ENCODE results near the gene JPH3. TPM values are rescaled to one million over a fixed set of nuclear protein-coding genes. Genes with fewer than 3 reads are reported as not detected.
A peak's percentile ranks its signal among the peaks of the same experiment; 100 is the strongest.

The JPH3 gene
- total RNA-seq, 6 experiments from 2014 or later: 0.07 to 0.12 TPM; not detected in 4

DNA sequence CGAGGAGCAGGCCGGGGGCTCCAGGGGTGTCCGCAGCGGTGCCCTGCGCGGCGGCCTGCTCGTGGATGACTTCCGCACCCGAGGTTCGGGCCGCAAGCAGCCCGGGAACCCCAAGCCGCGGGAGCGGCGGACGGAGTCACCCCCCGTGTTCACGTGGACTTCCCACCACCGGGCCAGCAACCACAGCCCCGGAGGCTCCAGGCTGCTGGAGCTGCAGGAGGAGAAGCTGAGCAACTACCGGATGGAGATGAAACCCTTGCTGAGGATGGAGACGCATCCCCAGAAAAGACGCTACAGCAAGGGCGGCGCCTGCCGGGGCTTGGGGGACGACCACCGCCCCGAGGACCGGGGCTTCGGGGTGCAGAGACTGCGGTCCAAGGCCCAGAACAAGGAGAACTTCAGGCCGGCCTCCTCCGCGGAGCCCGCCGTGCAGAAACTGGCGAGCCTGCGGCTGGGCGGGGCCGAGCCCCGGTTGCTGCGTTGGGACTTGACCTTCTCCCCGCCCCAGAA, 87.7 kb downstream of the JPH3 start:
- 84% methylated on average over 5 of the region's 46 CpGs for WGBS (ENCODE audit: insufficient coverage, low coverage, low lambda C conversion rate, missing lambda C conversion rate)
- TF ChIP-seq, protein P1, sequence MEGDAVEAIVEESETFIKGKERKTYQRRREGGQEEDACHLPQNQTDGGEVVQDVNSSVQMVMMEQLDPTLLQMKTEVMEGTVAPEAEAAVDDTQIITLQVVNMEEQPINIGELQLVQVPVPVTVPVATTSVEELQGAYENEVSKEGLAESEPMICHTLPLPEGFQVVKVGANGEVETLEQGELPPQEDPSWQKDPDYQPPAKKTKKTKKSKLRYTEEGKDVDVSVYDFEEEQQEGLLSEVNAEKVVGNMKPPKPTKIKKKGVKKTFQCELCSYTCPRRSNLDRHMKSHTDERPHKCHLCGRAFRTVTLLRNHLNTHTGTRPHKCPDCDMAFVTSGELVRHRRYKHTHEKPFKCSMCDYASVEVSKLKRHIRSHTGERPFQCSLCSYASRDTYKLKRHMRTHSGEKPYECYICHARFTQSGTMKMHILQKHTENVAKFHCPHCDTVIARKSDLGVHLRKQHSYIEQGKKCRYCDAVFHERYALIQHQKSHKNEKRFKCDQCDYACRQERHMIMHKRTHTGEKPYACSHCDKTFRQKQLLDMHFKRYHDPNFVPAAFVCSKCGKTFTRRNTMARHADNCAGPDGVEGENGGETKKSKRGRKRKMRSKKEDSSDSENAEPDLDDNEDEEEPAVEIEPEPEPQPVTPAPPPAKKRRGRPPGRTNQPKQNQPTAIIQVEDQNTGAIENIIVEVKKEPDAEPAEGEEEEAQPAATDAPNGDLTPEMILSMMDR (IDR thresholded peaks at IDR 0.05): no peak
- TF ChIP-seq POLR2A (IDR thresholded peaks at IDR 0.05): no peak

DNA sequence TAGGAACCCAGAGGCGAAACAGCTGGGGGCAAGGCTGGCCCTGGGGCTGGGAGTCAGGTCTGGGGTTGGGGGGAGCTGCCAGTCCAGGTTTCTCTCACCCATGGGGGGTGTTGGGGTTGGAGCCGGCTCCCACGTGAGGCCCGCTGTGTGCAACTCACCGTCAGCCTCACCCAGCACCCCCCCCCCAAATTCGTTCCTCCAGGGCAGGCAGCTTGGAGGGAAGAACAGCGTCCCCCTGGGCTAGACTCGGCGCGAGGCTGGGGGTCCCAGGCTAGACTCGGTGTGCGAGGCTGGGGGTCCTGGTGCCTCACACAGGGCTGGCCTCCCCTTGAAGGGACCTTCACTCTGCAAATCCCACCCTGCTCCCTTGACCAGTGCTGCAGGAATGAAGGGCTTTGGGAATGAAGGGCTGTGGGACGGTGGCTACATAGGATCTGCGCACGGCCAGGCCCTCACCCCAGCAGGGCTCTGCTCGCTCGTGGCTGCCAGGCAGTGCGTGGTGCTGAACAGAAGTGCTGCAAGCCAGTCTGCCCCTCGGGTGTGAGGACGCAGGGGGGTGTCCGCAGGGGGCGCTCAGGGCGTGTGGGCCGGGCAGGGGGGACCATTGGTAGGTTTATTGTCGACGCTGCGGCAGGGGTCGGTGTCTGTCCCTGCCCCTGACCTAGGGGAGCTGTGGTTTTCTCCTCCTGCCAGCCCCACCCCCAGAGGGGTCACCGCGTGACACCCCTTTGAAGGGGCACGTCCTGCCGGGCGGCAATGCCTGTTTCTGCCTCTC, 88.8 kb downstream of the JPH3 start:
- 36% methylated on average over 9 of the region's 33 CpGs for WGBS (ENCODE audit: insufficient coverage, low coverage, low lambda C conversion rate, missing lambda C conversion rate)

More for the DNA sequence above, 87.7 kb downstream of the JPH3 start:
- ATAC-seq (no peak), DNase-seq (no peak)
- no peaks in the 10 kb centered on the region for H3K36me3 ChIP-seq
- H3K9me3 ChIP-seq: no peaks in the 10 kb centered on the region
- intact Hi-C loops (cut with DNase I): no loop called here
- H3K27me3 ChIP-seq: no peaks in the 10 kb centered on the region
- H3K4me1 ChIP-seq: no peaks in the 10 kb centered on the region
- no peak overlapping the region for H3K4me3 ChIP-seq
- no peak overlapping the region for H3K27ac ChIP-seq

DNA sequence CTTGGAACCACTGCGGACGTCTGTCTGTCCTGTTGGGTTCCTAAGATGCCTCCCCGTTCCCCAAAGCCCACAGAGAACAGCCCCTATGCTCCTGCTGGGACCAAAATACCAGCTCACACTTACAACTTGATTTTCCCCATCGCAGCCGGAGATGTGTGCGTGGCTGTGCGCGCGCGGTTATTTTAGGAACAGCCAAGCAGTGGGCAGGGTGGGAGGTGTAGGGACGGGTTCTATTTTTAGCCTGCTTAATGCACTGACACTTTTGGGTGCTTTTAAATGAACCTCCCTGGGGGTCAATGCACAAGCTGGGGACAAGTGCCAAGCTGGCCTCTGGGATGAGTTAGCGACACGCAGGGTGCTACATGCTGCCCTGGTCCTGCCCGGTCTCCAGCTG, 89.4 kb downstream of the JPH3 start:
- no peaks in the 10 kb centered on the region for H3K27me3 ChIP-seq
- H3K27ac ChIP-seq: no peak overlapping the region
- no peak overlapping the region for H3K4me3 ChIP-seq
- ATAC-seq: no peak
- TF ChIP-seq POLR2A (IDR thresholded peaks at IDR 0.05): no peak
- TF ChIP-seq, protein P1 (IDR thresholded peaks at IDR 0.05): no peak
- intact Hi-C loops (cut with DNase I): no loop called here
- no peak for DNase-seq
- no peaks in the 10 kb centered on the region for H3K4me1 ChIP-seq
- H3K9me3 ChIP-seq: no peaks in the 10 kb centered on the region
- 55% methylated on average over 11 of the region's 14 CpGs for WGBS (ENCODE audit: insufficient coverage, low coverage, low lambda C conversion rate, missing lambda C conversion rate)
- H3K36me3 ChIP-seq: no peaks in the 10 kb centered on the region

More for the DNA sequence above, 88.8 kb downstream of the JPH3 start:
- ATAC-seq (no peak), DNase-seq (no peak)
- intact Hi-C loops (cut with DNase I): no loop called here
- Histone ChIP-seq H3K4me3 (no peak overlapping the region), H3K36me3 (no peaks in the 10 kb centered on the region), H3K9me3 (no peaks in the 10 kb centered on the region), H3K27me3 (no peaks in the 10 kb centered on the region), H3K4me1 (no peaks in the 10 kb centered on the region), H3K27ac (no peak overlapping the region)
- no peak for TF ChIP-seq POLR2A (IDR thresholded peaks at IDR 0.05)
- TF ChIP-seq, protein P1 (IDR thresholded peaks at IDR 0.05): no peak

DNA sequence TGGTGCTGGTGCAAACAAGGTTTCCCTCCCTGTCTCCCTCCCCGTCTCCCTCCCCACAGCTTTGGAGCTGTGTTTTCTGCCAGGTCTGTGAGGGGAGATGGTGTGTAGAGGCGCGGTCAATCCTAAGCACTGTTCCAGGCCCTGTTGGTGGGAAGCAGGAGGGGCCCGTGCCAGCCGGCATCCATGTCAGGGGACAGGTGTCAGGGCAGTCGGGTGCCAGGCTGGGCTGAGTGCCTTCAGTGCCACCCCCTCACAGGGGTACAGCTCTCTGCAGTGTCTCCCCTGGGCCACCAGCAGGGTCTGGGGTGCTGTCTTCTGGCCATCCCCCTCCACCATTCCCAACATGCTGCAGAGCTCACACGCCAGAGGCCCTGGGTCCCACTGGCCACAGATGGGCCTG, 89.9 kb downstream of the JPH3 start:
- H3K4me1 ChIP-seq: no peaks in the 10 kb centered on the region
- DNase-seq (no peak), ATAC-seq (peak in 1 of 4 donors; percentile 4)
- intact Hi-C loops (cut with DNase I): no loop called here
- H3K4me3 ChIP-seq: no peak overlapping the region
- no CpG with 5 or more reads among the region's 7 CpGs for WGBS (ENCODE audit: insufficient coverage, low coverage, low lambda C conversion rate, missing lambda C conversion rate)
- H3K9me3 ChIP-seq: no peaks in the 10 kb centered on the region
- no peaks in the 10 kb centered on the region for H3K27me3 ChIP-seq
- no peaks in the 10 kb centered on the region for H3K36me3 ChIP-seq
- TF ChIP-seq, protein P1 (IDR thresholded peaks at IDR 0.05): no peak
- no peak for TF ChIP-seq POLR2A (IDR thresholded peaks at IDR 0.05)
- H3K27ac ChIP-seq: no peak overlapping the region
